Measurements from ENCODE around the gene DOCK1. TPM values are rescaled to one million over a fixed set of nuclear protein-coding genes. Genes with fewer than 3 reads are reported as not detected.
A peak's percentile ranks its signal among the peaks of the same experiment; 100 is the strongest.

The DOCK1 gene
- total and polyA plus RNA-seq, 2 donors from 2014 or later: 15.8 to 81.7 TPM

- H3K4me3 ChIP-seq (ENCODE audit: low read length in 3 of 3): no peak overlapping the region
- DNase-seq (no peak), FAIRE-seq (no peak)
- H3K4me1 ChIP-seq (ENCODE audit: control insufficient read depth in 2 of 3, insufficient read depth in 2 of 3, low read depth in 1 of 3, low read length in 3 of 3): peaks cover 0 to 9% (median 2%) of the 10 kb centered on the region in 3 donors
- no peak overlapping the region for H3K9ac ChIP-seq (ENCODE audit: low read length in 3 of 3)
- peaks cover 0 to 4% (median 2%) of the 10 kb centered on the region in 3 donors for H3K36me3 ChIP-seq (ENCODE audit: control insufficient read depth in 2 of 3, insufficient read depth in 3 of 3, low read length in 3 of 3)
- H3K27ac ChIP-seq (ENCODE audit: low read depth in 2 of 2, low read length in 2 of 2): no peak overlapping the region
- no peak for TF ChIP-seq CTCF (IDR thresholded peaks at IDR 0.05; ENCODE audit: borderline replicate concordance, extremely low read depth, insufficient read depth)
- peaks cover 0 to 4% (median 0%) of the 10 kb centered on the region in 3 donors for H3K9me3 ChIP-seq (ENCODE audit: control insufficient read depth in 2 of 3, insufficient read depth in 1 of 3, low read length in 3 of 3)
- no peaks in the 10 kb centered on the region for H3K27me3 ChIP-seq (ENCODE audit: control insufficient read depth, insufficient read depth, low read length)
- intact Hi-C loops (cut with DNase I): no loop called here
Measured at GRCh38 chr10:127406018-127406550, 500.9 kb downstream of the DOCK1 start.

GRCh38 chr10:127407551-127407950 lies 502.3 kb downstream of the DOCK1 start:
- Histone ChIP-seq H3K9ac (ENCODE audit: low read length in 3 of 3) (no peak overlapping the region), H3K4me1 (ENCODE audit: control insufficient read depth in 2 of 3, insufficient read depth in 2 of 3, low read depth in 1 of 3, low read length in 3 of 3) (peaks cover 0 to 9% (median 2%) of the 10 kb centered on the region in 3 donors), H3K36me3 (ENCODE audit: control insufficient read depth in 2 of 3, insufficient read depth in 3 of 3, low read length in 3 of 3) (peaks cover 0 to 5% (median 5%) of the 10 kb centered on the region in 3 donors), H3K9me3 (ENCODE audit: control insufficient read depth in 2 of 3, insufficient read depth in 1 of 3, low read length in 3 of 3) (no peaks in the 10 kb centered on the region), H3K27ac (ENCODE audit: low read depth in 2 of 2, low read length in 2 of 2) (no peak overlapping the region), H3K4me3 (ENCODE audit: low read length in 3 of 3) (no peak overlapping the region), H3K27me3 (ENCODE audit: control insufficient read depth, insufficient read depth, low read length) (no peaks in the 10 kb centered on the region)
- TF ChIP-seq CTCF (IDR thresholded peaks at IDR 0.05; ENCODE audit: borderline replicate concordance, extremely low read depth, insufficient read depth): no peak
- DNase-seq: no peak
- intact Hi-C loops (cut with DNase I): no loop called here
- FAIRE-seq: no peak

GRCh38 chr10:127408112-127408710 lies 503.0 kb downstream of the DOCK1 start:
- DNase-seq (peak in 3 of 5 donors; percentile 25 to 52 (median 42)), FAIRE-seq (no peak)
- Histone ChIP-seq H3K27ac (ENCODE audit: low read depth in 2 of 2, low read length in 2 of 2) (peak overlapping the region in 1 of 2 donors; percentile 14), H3K4me1 (ENCODE audit: control insufficient read depth in 2 of 3, insufficient read depth in 2 of 3, low read depth in 1 of 3, low read length in 3 of 3) (peaks cover 0 to 9% (median 2%) of the 10 kb centered on the region in 3 donors), H3K36me3 (ENCODE audit: control insufficient read depth in 2 of 3, insufficient read depth in 3 of 3, low read length in 3 of 3) (peaks cover 0 to 5% (median 5%) of the 10 kb centered on the region in 3 donors), H3K4me3 (ENCODE audit: low read length in 3 of 3) (no peak overlapping the region), H3K27me3 (ENCODE audit: control insufficient read depth, insufficient read depth, low read length) (no peaks in the 10 kb centered on the region), H3K9me3 (ENCODE audit: control insufficient read depth in 2 of 3, insufficient read depth in 1 of 3, low read length in 3 of 3) (no peaks in the 10 kb centered on the region), H3K9ac (ENCODE audit: low read length in 3 of 3) (no peak overlapping the region)
- no peak for TF ChIP-seq CTCF (IDR thresholded peaks at IDR 0.05; ENCODE audit: borderline replicate concordance, extremely low read depth, insufficient read depth)
- intact Hi-C loops (cut with DNase I): no loop called here
